BJ (cell line): ENCODE results near the gene LDLRAD4. TPM values are rescaled to one million over a fixed set of nuclear protein-coding genes. Genes with fewer than 3 reads are reported as not detected.

Source experiments
- CTCF ChIA-PET: fragments of 350-600 bp; formaldehyde crosslinking; extraction: SDS; loops from one replicate; lab custom pipeline; 2021; ENCODE audit warnings: antibody characterized with exemption, inconsistent platforms; lab: Yijun Ruan, JAX
- POLR2A ChIA-PET: fragments of 300-600 bp; sonication (Branson Sonifier 250); formaldehyde crosslinking; extraction: SDS; loops from one replicate; lab custom pipeline; 2021; ENCODE audit warnings: antibody characterized with exemption; lab: Charles Lee
- DNase-seq: peaks from one replicate; pipeline ENCODE4 v3.0.0-alpha.2; 2011; ENCODE audit warnings: low read depth
- H3K27me3 ChIP-seq: 2 replicates; pipeline ENCODE4 v1.6.0; 2011; ENCODE audit warnings: low read length; ENCODE audit not compliant: control insufficient read depth, insufficient read depth
- H3K36me3 ChIP-seq: 2 replicates; pipeline ENCODE4 v1.5.1; 2011; ENCODE audit warnings: low read length; ENCODE audit not compliant: control insufficient read depth, insufficient read depth
- H3K4me3 ChIP-seq: 2 replicates; pipeline ENCODE4 v1.5.1; 2011; ENCODE audit warnings: low read depth, mild to moderate bottlenecking, control low read depth, low read length
- polyA plus RNA-seq: library from polyadenylated mRNA; depleted of rRNA; stranded (reverse); fragments of >200 nt; gene quantifications from 2 replicates; pipeline ENCODE4 v1.2.3, GENCODE V29; 2011
- TF ChIP-seq, protein P1 (sequence below): IDR thresholded peaks from 2 replicates; pipeline ENCODE4 v1.5.1; 2011; ENCODE audit warnings: low read depth, mild to moderate bottlenecking, control low read depth, inconsistent platforms, low read length, moderate library complexity; ENCODE audit not compliant: insufficient read depth

Gene LDLRAD4
- polyA plus RNA-seq, 1 experiment: not detected

GRCh38 chr18:13428319-13428718 lies 209.8 kb downstream of the LDLRAD4 start:
- ChIA-PET POLR2A (no interaction called here), CTCF (no interaction called here)
- Histone ChIP-seq H3K36me3 (no peaks in the 10 kb centered on the region), H3K27me3 (0 out of 2 replicates have a peak, but pooled peaks cover 2% of the 10 kb centered on the region), H3K4me3 (no peak overlapping the region)
- TF ChIP-seq, protein P1, sequence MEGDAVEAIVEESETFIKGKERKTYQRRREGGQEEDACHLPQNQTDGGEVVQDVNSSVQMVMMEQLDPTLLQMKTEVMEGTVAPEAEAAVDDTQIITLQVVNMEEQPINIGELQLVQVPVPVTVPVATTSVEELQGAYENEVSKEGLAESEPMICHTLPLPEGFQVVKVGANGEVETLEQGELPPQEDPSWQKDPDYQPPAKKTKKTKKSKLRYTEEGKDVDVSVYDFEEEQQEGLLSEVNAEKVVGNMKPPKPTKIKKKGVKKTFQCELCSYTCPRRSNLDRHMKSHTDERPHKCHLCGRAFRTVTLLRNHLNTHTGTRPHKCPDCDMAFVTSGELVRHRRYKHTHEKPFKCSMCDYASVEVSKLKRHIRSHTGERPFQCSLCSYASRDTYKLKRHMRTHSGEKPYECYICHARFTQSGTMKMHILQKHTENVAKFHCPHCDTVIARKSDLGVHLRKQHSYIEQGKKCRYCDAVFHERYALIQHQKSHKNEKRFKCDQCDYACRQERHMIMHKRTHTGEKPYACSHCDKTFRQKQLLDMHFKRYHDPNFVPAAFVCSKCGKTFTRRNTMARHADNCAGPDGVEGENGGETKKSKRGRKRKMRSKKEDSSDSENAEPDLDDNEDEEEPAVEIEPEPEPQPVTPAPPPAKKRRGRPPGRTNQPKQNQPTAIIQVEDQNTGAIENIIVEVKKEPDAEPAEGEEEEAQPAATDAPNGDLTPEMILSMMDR: no peak
- no peak for DNase-seq

GRCh38 chr18:13429016-13429415 lies 210.5 kb downstream of the LDLRAD4 start:
- TF ChIP-seq, protein P1: no peak
- CTCF ChIA-PET: no interaction called here
- no peaks in the 10 kb centered on the region for H3K36me3 ChIP-seq
- no peak overlapping the region for H3K4me3 ChIP-seq
- POLR2A ChIA-PET: no interaction called here
- H3K27me3 ChIP-seq: 0 out of 2 replicates have a peak, but pooled peaks cover 2% of the 10 kb centered on the region
- no peak for DNase-seq

GRCh38 chr18:13429884-13430510 lies 211.4 kb downstream of the LDLRAD4 start:
- no peak for DNase-seq
- POLR2A ChIA-PET: no interaction called here
- Histone ChIP-seq H3K27me3 (0 out of 2 replicates have a peak, but pooled peaks cover 2% of the 10 kb centered on the region), H3K36me3 (no peaks in the 10 kb centered on the region), H3K4me3 (no peak overlapping the region)
- CTCF ChIA-PET: no interaction called here
- TF ChIP-seq, protein P1: no peak

DNA sequence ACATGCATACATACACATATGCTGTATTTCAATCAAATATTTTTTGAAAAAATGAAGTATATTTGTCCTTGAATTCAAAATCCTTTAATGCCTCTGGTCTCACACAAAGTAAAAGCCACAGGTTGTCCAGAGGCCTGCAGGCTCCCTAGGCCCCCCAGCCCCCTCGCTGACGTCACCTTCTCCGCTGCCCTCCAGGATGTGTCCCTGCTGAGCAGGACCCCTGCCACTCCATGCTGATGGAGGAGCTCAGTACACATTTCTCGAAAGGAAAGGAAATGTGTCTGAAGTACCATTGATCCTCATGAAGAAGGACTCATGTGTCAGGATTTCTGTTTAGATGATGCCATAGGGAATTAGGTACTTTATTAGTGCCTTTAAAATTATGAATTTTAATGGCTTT lies 212.1 kb downstream of the LDLRAD4 start:
- 0 out of 2 replicates have a peak, but pooled peaks cover 2% of the 10 kb centered on the region for H3K27me3 ChIP-seq
- CTCF ChIA-PET: no interaction called here
- no peaks in the 10 kb centered on the region for H3K36me3 ChIP-seq
- H3K4me3 ChIP-seq: no peak overlapping the region
- POLR2A ChIA-PET: no interaction called here
- TF ChIP-seq, protein P1: no peak
- DNase-seq: no peak

GRCh38 chr18:13431886-13432285 lies 213.3 kb downstream of the LDLRAD4 start:
- ChIA-PET CTCF (no interaction called here), POLR2A (no interaction called here)
- no peaks in the 10 kb centered on the region for H3K27me3 ChIP-seq
- DNase-seq: no peak
- no peaks in the 10 kb centered on the region for H3K36me3 ChIP-seq
- H3K4me3 ChIP-seq: no peak overlapping the region
- TF ChIP-seq, protein P1: no peak
